ENCODE data around the gene F2RL3. TPM values are rescaled to one million over a fixed set of nuclear protein-coding genes. Genes with fewer than 3 reads are reported as not detected.

The F2RL3 gene
- total and polyA plus RNA-seq, 9 of the 15 experiments (the other 6 are each of a cell fraction or from before 2014, with no cell fraction given) = 1.4 to 27.6 (median 11.9) TPM

DNA sequence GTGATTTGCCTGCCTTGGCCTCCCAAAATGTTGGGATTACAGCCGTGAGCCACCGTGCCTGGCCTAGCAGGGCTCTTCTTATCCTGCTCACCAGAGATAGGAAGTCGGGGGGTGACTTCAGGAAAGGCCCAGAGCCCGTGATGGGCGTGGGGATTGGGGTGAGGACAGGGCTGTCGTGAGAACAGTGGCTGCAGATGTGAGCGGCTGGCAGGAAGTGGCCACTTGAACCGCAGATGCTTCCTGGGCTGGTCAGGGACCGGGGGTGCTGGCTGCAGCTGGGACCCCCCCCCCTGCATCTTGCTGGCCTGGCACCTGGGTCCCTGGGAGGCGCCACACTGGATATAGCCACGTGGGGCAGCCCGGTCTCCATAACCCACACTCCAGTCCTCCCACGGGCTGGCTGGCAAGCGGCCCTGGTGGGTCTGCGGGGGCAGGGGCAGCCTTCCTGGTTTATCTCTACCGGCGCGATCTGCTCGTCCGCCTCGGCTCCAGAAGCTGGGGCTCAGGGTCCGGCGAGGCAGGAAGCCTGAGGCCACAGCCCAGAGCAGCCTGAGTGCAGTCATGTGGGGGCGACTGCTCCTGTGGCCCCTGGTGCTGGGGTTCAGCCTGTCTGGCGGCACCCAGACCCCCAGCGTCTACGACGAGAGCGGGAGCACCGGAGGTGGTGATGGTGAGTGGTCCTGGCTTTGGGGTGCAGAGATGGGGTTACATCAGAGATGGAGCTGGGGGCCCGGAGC lies at the start of gene F2RL3 (continued):
- TF ChIP-seq HCFC1 (IDR thresholded peaks at IDR 0.05; ENCODE audit: low read depth, low read length) (no peak), ZNF445 (CRISPR knock-in tag; IDR thresholded peaks at IDR 0.05; ENCODE audit: low read depth) (no peak), POU5F1 (IDR thresholded peaks at IDR 0.05; ENCODE audit: borderline replicate concordance, low read depth, low read length, partially characterized antibody) (no peak), SMAD1 (IDR thresholded peaks at IDR 0.05; ENCODE audit: low read depth, low read length, partially characterized antibody) (peak; percentile 43), KAT2B (IDR thresholded peaks at IDR 0.05; ENCODE audit: low read depth, low read length) (no peak), MED1 (CRISPR knock-in tag; IDR thresholded peaks at IDR 0.05; ENCODE audit: borderline replicate concordance) (no peak), ILF3 (IDR thresholded peaks at IDR 0.05; ENCODE audit: borderline replicate concordance) (no peak), ETV1 (tag; conservative IDR thresholded peaks at IDR 0.05; ENCODE audit: low read depth) (peak; percentile 97), NFIX (CRISPR knock-in tag; IDR thresholded peaks at IDR 0.05; ENCODE audit: low read depth) (no peak), ZNF717 (CRISPR knock-in tag; IDR thresholded peaks at IDR 0.05) (no peak), IRF2 (CRISPR knock-in tag; IDR thresholded peaks at IDR 0.05) (no peak), RB1 (IDR thresholded peaks at IDR 0.05; ENCODE audit: low read depth) (peak; percentile 37), TCF7 (IDR thresholded peaks at IDR 0.05; ENCODE audit: borderline replicate concordance) (no peak), SMAD2 (IDR thresholded peaks at IDR 0.05; ENCODE audit: low read depth, low read length) (no peak), ZFPM2 (CRISPR knock-in tag; IDR thresholded peaks at IDR 0.05) (no peak), THRAP3 (IDR thresholded peaks at IDR 0.05; ENCODE audit: borderline replicate concordance) (no peak), RBM14 (IDR thresholded peaks at IDR 0.05; ENCODE audit: borderline replicate concordance, insufficient read depth, low read depth, low read length) (no peak), CEBPG (CRISPR knock-in tag; IDR thresholded peaks at IDR 0.05) (0 out of 2 replicates have a peak, but pooled peaks have one; percentile 4), CEBPG (tag; conservative IDR thresholded peaks at IDR 0.05 in 1 of 2, IDR thresholded peaks at IDR 0.05 in 1 of 2) (no peak), CEBPB (tag; IDR thresholded peaks at IDR 0.05) (no peak), ZNF184 (CRISPR knock-in tag; IDR thresholded peaks at IDR 0.05) (no peak), RBFOX2 (IDR thresholded peaks at IDR 0.05; ENCODE audit: low read depth, low read length) (peak; percentile 78), ZNF354B (CRISPR knock-in tag; IDR thresholded peaks at IDR 0.05) (no peak), FIP1L1 (IDR thresholded peaks at IDR 0.05; ENCODE audit: low read depth, low read length, poor library complexity, severe bottlenecking) (peak; percentile 26)
- TF ChIP-seq, protein P1, sequence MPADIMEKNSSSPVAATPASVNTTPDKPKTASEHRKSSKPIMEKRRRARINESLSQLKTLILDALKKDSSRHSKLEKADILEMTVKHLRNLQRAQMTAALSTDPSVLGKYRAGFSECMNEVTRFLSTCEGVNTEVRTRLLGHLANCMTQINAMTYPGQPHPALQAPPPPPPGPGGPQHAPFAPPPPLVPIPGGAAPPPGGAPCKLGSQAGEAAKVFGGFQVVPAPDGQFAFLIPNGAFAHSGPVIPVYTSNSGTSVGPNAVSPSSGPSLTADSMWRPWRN (IDR thresholded peaks at IDR 0.05; ENCODE audit: low read depth) = peak; percentile 47; the same call in 1 of the 2 replicates
- TF ChIP-seq, protein P2, sequence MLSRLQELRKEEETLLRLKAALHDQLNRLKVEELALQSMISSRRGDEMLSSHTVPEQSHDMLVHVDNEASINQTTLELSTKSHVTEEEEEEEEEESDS (CRISPR knock-in tag; IDR thresholded peaks at IDR 0.05) = no peak
- TF ChIP-seq, protein P3, sequence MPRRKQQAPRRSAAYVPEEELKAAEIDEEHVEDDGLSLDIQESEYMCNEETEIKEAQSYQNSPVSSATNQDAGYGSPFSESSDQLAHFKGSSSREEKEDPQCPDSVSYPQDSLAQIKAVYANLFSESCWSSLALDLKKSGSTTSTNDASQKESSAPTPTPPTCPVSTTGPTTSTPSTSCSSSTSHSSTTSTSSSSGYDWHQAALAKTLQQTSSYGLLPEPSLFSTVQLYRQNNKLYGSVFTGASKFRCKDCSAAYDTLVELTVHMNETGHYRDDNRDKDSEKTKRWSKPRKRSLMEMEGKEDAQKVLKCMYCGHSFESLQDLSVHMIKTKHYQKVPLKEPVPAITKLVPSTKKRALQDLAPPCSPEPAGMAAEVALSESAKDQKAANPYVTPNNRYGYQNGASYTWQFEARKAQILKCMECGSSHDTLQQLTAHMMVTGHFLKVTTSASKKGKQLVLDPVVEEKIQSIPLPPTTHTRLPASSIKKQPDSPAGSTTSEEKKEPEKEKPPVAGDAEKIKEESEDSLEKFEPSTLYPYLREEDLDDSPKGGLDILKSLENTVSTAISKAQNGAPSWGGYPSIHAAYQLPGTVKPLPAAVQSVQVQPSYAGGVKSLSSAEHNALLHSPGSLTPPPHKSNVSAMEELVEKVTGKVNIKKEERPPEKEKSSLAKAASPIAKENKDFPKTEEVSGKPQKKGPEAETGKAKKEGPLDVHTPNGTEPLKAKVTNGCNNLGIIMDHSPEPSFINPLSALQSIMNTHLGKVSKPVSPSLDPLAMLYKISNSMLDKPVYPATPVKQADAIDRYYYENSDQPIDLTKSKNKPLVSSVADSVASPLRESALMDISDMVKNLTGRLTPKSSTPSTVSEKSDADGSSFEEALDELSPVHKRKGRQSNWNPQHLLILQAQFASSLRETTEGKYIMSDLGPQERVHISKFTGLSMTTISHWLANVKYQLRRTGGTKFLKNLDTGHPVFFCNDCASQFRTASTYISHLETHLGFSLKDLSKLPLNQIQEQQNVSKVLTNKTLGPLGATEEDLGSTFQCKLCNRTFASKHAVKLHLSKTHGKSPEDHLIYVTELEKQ (CRISPR knock-in tag; IDR thresholded peaks at IDR 0.05) = no peak
